Measurements from ENCODE around the gene SBF2. TPM values are rescaled to one million over a fixed set of nuclear protein-coding genes. Genes with fewer than 3 reads are reported as not detected.
"Not testable (repeated sequence)": the region's sequence is repeated elsewhere in the genome, so short reads cannot be mapped to it uniquely, and the experiment has no call there.

Gene SBF2
- total RNA-seq, 1 donor from 2014 or later: 27.9 TPM

DNA sequence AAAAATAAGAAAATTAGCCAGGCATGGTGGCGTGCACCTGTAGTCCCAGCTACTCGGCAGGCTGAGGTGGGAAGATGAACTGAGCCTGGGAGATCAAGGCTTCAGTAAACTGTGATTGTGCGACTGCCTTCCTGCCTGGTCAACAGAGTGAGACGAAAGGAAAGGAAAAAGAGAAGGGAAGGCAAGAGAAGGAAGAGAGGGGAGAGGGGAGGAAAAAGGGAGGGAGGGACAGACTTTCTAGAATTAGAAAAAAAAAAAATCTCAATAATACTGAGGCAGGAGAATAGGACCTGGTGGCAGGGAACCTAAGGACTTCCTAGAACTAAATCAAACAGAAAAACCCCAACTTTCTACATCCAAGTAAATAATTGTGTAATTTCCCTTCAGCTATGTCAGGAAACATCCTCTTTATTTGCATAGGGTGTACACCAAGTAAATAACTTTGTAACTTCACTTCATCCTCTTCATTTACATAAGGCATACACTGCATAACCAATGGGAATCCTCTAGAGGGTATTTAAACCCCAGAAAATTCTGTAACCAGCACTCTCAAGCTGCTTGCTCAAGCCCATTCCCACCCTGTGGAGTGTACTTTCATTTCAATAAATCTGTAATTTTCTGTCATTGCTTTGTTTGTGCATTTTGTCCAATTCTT, 8.7 kb downstream of the SBF2 start:
- DNase-seq (ENCODE audit: low spot score): no peak
- intact Hi-C loops (cut with DNase I): no loop called here

DNA sequence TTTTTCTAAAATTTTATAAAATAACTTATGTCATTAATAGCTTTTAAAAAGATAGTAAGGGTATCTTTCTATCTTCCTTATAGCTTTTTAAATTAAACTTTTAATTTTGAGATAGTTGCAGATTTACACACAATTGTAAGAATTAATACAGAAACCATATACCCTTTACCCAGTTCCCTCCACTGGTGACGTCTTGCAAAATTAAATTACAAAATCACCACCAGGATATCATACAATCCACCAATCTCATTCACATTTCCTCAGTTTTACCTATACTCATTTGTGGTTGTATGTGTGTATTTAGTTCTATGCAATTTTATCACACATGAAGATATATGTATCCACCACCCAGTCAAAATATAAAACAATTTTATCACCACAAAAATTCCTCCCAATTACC, 10.0 kb downstream of the SBF2 start:
- intact Hi-C loops (cut with DNase I): no loop called here
- DNase-seq (ENCODE audit: low spot score): no peak

DNA sequence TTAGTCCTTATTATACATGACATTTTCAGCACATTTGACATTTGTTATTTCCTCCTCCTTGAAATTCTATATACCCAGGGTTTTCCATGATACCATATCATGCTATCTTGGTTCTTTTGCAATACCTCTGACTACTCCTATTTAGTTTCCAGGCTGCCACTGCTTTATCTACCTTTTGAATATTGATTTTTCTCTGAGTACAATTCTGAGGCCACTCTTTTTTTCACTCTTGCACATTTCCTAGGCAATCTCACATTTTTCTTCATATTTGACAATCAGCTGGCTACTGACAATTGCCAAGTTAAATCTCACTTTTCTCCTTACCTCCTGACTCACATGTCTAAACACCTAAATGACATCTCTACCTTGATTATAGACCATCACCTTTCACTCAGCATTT, 11.9 kb downstream of the SBF2 start:
- intact Hi-C loops (cut with DNase I): no loop called here

DNA sequence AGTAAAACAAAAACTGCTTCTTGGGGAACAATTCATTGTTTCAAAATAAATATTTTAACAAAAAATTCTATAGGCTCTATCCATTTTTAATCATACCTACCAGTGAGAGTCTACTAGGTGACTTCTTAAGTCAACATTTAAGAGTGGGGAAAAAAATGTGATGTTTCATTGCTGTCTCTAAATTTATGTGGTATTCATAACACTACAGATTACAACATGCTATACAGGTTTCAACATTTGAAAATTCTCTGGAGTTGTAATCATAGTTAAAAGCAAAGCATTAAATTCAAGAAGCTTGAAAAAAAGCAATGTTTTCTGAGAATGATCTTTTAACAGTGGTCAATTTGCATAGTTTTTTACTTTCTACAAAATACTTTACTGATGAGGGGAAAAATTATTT, 18.3 kb downstream of the SBF2 start:
- no peak for DNase-seq (ENCODE audit: low spot score)
- intact Hi-C loops (cut with DNase I): no loop called here

More for the DNA sequence above, 11.9 kb downstream of the SBF2 start:
- no peak for DNase-seq (ENCODE audit: low spot score)

DNA sequence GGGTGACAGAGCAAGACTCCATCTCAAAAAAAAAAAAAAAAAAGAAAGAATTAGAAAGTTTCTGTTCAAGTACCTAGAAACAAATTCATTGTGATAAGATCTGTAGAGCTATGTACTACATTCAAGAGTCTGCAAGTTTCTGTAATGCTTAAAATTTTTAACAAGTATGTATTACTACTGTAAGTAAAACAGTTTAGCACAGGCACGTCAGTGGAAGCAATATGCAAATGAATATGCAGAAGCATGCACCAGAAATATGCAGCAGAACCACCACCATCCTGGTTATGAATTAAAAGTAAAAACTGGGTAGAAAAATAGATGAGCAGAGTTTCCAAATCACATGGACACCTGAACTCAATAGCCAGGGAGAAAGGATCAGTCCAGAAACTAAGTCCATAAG, 19.3 kb downstream of the SBF2 start:
- no peak for DNase-seq (ENCODE audit: low spot score)
- intact Hi-C loops (cut with DNase I): no loop called here

DNA sequence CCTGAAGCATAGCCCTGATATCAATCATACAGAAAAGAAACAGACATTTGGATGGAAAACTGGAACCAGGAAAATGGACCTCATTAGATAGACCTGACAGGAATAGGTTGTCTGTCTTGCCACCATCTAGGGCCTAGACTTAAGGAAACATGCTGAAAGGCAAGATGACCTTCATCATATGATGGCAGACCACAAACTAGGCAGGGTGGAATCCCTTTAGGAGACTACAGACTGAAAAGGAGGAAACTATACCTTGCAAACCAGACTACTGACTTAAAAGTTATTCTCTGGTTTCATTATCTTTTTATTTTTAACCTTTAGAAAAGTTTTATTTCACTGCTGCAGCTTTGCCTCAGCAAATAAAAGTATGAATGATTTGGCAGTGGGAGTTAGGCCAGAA, 20.3 kb downstream of the SBF2 start:
- no peak for DNase-seq (ENCODE audit: low spot score)
- intact Hi-C loops (cut with DNase I): no loop called here

DNA sequence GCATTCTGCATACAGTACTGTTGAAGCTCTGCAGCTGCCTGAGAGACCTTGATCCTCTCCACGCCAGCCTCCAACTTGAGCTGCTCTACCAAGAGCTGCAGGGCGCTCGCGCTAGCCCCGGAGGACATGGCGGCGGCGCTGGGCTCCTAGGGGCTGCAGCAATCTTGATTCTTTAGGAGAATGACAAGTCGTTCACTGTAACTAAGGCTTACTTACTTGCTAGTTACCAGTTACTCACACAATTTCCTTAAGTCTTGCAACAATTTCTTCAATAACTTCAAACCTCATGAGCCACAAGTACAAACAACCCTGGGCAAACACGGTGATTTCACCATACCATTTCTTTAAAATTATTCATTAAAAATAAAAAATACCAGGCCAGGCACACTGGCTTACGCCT, 21.9 kb downstream of the SBF2 start:
- intact Hi-C loops (cut with DNase I): no loop called here
- no peak for DNase-seq (ENCODE audit: low spot score)

DNA sequence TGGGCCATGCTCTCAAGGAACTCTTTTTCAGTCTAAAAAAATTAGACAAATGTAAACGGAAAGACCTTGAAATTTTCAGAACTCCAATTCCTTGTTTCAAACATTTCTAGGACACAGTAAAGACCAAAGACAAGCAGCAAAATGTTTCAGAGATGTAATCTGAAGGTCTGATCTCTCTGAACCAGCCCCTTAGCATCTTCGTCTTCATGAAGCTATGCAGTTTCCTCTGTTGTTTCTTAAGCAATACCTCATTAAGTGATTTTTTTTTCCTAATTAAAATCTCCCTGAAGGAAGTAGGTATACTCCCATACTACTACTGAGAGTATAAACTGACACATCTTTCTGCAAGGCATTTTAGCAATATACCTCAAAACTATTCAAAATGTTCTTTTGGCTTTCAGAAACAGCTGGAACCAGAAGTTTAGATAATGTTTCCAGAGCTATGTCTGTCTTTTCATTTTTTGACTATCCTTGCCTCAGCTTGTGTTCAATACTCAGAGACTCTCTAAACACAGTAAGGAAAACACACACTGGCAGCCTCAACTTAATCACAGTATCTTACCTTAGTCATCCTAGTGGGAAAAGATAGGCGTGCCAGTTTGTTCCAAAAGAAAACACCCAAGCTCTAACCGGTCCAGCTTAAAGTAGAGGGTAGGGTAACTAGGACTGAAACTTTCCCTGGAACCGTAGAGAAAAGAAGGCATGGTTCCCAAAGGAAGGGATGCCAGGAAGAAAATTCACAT, 25.1 kb downstream of the SBF2 start:
- intact Hi-C loops (cut with DNase I): no loop called here

DNA sequence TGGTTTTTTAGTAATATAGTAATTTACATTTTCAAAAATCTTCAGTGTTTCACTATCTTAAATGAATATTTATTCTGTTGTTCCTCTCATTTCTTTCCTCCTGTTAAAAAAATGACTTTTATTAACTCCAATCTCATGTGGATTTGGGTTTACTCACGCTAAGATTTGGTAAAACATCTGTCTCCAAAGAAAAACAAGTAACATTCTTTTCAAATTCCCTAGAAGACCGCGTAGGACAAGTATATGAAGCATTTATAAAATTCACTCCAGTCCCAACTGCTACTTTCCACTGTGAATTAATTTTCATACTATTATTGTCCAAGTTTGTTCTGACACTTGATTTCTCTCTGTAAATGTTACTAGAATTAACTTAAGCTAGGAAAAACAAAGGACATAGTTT, 26.2 kb downstream of the SBF2 start:
- intact Hi-C loops (cut with DNase I): no loop called here
- DNase-seq (ENCODE audit: low spot score): no peak

More for the DNA sequence above, 25.1 kb downstream of the SBF2 start:
- DNase-seq (ENCODE audit: low spot score): no peak

DNA sequence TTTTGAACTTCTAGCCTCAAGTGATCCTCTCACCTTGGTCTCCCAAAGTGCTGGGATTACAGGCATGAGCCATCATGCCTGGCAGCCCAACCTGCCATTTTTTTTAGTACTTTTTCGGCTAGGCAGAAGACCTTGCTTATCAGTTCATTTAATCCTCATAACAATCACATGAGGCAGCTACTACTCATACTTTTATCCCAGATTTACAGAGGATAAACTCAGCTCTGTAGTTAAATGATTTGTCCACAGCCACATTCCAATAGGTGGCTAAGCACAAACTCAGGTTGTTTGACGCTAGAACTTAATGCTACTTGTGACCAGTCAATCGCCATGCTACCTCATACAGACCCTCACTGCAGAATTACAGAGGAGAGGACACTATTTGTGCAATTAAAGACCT, 28.1 kb downstream of the SBF2 start:
- no peak for DNase-seq (ENCODE audit: low spot score)
- intact Hi-C loops (cut with DNase I): no loop called here

DNA sequence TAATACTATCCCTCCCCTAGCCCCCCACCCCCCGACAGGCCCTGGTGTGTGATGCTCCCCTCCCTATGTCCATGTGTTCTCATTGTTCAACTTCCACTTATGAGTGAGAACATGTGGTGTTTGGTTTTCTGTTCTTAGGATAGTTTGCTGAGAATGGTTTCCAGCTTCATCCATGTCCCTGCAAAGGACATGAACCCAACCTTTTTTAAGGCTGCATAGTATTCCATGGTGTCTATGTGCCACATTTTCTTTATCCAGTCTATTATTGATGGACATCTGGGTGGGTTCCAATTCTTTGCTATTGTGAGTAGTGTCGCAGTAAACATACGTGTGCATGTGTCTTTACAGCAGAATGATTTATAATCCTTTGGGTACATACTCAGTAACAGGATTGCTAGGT, 29.3 kb downstream of the SBF2 start:
- intact Hi-C loops (cut with DNase I); DNase-seq (ENCODE audit: low spot score): not testable (repeated sequence)

DNA sequence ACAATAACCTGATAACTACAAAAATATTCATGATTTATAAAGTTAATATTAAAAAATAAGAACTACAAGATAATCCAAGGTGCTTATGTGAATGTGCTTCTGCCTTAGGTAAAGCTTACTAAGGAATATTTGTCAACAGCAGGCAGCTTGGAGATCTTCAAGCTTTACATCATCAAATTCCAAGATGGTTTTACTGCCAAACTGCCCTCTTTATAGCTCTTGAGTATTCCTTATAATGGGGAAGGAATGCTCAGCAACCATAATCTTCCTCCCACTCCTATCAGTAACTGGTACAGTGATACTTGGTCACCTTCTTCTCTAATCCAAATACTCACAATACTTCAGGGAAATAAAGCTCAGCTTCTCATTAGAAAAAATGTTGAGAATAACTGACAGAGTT, 30.1 kb downstream of the SBF2 start:
- intact Hi-C loops (cut with DNase I): no loop called here
- DNase-seq (ENCODE audit: low spot score): no peak

DNA sequence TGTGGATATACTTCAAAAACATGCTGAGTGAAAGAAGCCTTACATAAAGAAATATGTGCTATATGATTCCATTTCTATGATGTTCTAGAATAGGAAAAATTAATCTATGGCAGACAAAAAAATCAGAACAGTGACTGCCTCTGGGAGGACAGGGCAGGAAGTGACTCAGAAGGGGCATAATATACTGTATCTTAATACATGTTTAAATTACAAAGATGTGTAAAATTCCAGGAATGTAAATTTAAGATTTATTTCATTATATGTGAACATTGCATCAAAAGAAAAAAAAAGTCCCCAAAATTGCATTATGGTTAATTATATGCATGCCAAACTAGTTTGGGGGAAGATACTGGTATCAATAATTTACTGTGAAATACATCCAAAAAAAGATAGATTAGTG, 32.2 kb downstream of the SBF2 start:
- intact Hi-C loops (cut with DNase I): no loop called here
- DNase-seq (ENCODE audit: low spot score): no peak

DNA sequence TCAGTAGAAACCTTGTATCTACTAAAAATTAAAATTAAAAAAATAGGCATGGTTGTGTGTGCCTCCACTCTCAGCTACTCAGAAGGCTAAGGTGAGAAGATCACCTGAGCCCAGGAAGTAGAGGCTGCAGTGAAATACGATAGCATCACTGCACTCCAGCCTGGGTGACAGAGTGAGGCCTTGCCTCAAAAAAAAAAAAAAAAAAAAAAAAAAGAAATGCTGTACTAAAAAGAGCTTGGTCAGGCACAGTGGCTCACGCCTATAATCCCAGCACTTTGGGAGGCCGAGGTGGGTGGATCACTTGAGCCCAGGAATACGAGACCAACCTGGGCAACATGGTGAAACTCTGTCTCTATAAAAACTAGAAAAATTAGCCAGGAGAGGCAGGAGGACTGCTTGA, 36.5 kb downstream of the SBF2 start:
- no peak for DNase-seq (ENCODE audit: low spot score)
- intact Hi-C loops (cut with DNase I): no loop called here

DNA sequence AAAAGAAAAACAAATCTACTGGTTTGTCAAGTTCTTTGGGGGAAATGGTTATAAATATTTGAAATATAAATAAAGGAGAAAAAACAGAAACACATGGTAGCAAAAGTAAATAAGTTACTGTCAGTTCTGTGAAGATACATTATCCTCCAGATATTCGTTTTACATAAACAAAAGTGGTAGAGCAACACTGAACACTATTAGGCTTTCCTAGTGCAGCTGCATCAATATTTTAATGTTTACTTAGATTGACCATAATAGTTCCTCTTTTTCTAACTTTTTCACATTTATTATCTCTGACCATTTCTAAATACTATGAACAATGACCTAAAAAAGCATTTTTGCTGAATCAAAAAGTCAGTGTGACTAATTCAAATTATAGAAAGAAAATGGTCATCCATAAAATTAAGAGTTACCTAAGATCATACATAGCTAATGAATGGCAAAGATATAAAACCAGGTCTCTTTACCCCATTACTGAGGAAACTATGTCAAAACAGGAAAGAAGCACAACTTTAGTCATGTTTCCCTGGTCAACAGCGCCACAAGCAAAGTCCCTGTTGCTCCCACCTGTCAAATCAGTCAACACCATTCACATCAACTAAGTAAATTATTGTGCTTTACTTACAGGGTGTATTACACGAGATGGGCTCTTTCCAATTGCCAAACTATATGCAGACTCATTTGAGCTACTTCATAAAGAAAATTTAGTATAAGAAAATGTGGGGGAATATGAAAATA, 38.5 kb downstream of the SBF2 start:
- intact Hi-C loops (cut with DNase I): no loop called here
- DNase-seq (ENCODE audit: low spot score): no peak

DNA sequence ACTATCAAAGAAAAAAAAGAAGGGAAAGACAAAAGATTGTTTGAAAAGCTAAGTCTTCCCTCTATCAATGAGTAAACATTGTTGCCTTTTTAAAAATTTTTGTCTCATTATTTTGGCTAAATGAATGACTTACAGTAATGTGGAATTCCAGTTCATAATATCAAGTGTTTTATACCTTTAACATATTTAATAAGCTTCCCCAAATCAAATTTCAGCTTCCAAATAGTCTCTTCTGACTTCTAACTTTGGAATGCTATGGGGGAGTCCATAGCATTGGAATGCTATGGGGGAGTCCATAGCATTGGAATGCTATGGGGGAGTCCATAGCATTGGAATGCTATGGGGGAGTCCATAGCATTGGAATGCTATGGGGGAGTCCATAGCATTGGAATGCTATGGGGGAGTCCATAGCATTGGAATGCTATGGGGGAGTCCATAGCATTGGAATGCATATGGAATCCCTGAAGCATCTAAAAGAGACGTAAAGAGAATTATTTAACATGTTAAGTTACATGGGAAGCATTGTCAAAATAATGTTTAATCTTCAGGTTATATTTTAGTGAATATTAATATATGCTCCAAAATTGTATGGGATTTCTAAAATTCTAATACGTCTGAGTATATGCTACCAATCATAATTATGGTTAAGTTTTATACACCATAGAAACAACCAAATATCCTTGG, 44.4 kb downstream of the SBF2 start:
- intact Hi-C loops (cut with DNase I); DNase-seq (ENCODE audit: low spot score): not testable (repeated sequence)

DNA sequence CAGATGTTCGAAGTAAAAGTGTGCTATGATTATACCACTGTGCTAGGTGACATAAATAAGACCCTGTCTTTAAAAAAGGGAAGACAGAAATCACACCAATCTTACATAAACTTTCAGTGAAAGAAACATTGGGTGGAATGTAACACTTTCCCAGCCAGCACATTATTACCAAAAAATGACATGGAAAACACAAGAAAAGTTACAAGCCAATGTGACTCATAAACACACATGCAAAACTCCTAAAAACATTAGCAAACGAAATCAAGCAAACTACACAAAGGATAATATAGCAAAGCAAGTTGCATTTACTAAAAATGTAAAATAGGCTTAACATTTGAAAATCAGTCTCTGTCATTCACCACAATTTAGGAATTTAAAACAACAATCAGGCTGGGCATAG, 47.0 kb downstream of the SBF2 start:
- intact Hi-C loops (cut with DNase I): no loop called here
- DNase-seq (ENCODE audit: low spot score): no peak

DNA sequence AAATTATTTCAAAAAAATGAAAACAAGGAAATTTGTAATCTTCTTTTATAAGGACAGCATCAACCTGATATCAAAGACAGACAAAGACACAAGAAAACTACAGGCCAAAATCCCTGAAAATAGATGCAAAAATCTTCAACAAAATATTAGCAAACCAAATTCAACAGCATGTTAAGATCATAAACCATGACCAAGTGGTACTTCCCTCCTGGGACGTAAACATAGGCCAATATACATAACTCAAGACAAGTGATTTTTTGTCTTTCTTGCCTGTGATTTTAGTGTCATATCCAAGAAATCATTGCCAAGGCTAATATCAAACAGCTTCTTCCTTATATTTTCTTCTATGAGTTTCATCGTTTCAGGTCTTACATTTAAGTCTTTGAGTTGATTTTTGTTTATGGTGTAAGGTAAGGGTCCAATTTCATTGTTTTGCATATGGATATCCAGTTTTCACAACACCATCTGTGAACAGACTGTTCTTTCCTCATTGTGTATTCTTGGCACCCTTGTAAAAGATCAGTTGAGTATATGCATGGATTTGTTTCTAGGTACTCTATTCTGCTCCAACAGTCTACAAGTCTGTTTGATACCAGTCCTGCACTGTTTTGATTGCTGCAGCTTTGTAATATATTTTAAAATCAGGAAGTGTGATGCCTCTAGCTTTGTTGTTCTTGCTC, 50.0 kb downstream of the SBF2 start:
- DNase-seq (ENCODE audit: low spot score): no peak
- intact Hi-C loops (cut with DNase I): no loop called here

DNA sequence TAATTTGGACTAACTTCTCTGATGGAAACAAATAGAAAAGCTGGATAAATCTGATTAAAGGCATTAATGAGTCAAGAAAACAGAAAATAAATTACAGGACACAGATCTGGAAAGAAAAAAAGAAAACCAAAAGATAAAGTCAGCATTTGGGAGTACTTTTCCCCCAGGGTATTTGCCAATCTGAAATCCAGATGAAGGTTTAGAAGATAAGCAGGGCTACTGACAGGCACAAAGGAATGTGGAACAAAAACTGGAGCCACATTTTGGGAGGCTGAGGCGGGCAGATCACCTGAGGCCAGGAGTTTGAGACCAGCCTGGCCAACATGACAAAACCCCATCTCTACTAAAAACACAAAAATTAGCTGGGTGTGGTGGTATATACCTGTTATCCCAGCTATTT, 57.2 kb downstream of the SBF2 start:
- DNase-seq (ENCODE audit: low spot score): no peak
- intact Hi-C loops (cut with DNase I): no loop called here

DNA sequence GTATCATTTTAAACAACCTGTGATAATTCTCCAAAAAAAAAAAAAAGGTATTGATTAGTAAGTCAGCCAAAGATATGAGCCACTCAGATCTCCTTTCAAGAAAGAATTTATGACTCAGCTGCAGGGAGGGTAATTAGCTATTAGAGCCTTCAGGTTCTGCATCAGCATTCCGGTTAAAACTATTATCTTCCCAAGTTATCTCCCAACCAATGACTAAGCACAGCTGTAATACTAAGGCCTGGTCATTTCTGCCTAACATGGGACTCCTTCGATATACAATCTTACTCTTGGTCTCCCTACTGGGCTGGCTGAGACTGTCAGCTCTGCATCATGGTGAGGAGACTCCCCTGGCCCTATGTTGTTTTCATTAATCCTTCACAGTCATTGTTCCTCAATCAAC, 60.4 kb downstream of the SBF2 start:
- no peak for DNase-seq (ENCODE audit: low spot score)
- intact Hi-C loops (cut with DNase I): no loop called here

Measured in cardiac septum (tissue), 1 donor.